Thyroid gland (tissue), 4 donors: ENCODE results near the gene SORCS2.

Experiments
- POLR2A ChIP-seq, 2 donors: fragments of 450-650 bp; IDR thresholded peaks; one replicate each; pipeline ENCODE4 v1.6.1; 2017; ENCODE audit warnings: antibody characterized with exemption in 2 of 2, mild to moderate bottlenecking in 2 of 2, moderate library complexity in 1 of 2
- TF ChIP-seq, protein P1 (sequence below), 6 experiments: fragments of 200-600 bp in 3 of 6; fragments of 450-650 bp in 3 of 6; sonication (generic) in 3 of 6; IDR thresholded peaks; one replicate each; pipeline ENCODE4 v1.5.1; 2016 to 2019; ENCODE audit warnings: antibody characterized with exemption in 6 of 6, mild to moderate bottlenecking in 2 of 6, inconsistent platforms in 1 of 6, moderate library complexity in 1 of 6

DNA sequence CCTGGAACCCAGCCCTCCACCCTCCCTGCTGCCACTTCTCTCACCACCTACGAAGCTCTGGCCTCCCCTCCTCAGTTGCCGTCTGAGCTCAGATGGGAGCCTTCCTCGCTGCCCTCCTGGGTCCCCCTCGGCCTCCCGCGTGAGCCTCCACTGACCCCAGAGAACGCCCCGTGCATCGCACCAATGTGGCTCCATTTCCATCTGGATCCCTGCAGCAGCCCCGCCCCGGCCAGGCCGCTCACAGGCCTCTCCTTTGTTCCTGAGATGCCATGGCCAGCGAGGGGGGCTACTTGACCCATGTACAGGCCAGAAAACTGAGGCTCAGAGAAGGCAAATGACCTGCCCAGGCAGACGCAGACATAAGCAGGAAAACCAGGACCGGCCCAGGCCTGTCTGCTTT is 484.7 kb downstream of the SORCS2 start:
- TF ChIP-seq, protein P1, sequence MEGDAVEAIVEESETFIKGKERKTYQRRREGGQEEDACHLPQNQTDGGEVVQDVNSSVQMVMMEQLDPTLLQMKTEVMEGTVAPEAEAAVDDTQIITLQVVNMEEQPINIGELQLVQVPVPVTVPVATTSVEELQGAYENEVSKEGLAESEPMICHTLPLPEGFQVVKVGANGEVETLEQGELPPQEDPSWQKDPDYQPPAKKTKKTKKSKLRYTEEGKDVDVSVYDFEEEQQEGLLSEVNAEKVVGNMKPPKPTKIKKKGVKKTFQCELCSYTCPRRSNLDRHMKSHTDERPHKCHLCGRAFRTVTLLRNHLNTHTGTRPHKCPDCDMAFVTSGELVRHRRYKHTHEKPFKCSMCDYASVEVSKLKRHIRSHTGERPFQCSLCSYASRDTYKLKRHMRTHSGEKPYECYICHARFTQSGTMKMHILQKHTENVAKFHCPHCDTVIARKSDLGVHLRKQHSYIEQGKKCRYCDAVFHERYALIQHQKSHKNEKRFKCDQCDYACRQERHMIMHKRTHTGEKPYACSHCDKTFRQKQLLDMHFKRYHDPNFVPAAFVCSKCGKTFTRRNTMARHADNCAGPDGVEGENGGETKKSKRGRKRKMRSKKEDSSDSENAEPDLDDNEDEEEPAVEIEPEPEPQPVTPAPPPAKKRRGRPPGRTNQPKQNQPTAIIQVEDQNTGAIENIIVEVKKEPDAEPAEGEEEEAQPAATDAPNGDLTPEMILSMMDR (IDR thresholded peaks at IDR 0.05), result no peak
- no peak for TF ChIP-seq POLR2A (IDR thresholded peaks at IDR 0.05)
